Measurements from ENCODE around the gene DNPEP. TPM values are rescaled to one million over a fixed set of nuclear protein-coding genes. Genes with fewer than 3 reads are reported as not detected.

The DNPEP gene
- total RNA-seq, 1 donor: 24.9 TPM

DNA sequence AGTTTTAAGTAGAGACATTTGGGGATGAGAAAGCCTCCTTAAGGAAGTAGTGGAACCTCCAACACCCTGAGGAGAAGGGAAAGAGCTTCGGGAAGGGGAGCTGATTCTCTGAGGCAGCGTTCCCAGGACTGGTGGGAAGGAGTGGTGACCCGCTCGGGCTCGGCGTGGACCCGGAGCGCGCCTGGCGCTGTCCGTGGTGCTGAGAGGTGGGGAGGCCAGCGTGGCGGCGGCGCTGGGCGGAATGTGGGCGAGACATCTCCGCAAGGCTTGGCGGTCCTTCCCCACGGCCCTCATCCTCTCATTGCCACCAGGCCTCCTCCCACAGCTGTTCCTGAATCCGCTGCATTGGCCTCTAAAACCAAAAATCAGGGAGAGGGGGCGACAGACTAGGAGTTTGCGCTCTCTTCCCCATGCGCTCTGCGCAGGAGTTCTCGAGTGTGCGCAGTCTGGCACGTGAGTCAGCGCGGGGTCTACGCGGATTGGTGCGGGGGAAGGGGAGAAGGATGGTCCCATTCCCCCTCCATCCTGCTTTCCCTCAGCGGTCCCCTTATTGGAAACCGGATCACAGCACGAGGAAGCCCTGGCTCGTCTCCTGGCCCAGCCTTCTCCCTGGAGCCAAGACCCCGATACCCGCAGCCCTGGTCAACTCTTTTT lies 56.0 kb downstream of the DNPEP start:
- H3K4me1 ChIP-seq (ENCODE audit: insufficient read depth, low read length): no peaks in the 10 kb centered on the region
- H3K4me3 ChIP-seq (ENCODE audit: low read length): no peak overlapping the region
- no peaks in the 10 kb centered on the region for H3K9me3 ChIP-seq (ENCODE audit: low read depth, low read length)
- H3K27me3 ChIP-seq (ENCODE audit: insufficient read depth, low read length): peaks cover 66% of the 10 kb centered on the region

DNA sequence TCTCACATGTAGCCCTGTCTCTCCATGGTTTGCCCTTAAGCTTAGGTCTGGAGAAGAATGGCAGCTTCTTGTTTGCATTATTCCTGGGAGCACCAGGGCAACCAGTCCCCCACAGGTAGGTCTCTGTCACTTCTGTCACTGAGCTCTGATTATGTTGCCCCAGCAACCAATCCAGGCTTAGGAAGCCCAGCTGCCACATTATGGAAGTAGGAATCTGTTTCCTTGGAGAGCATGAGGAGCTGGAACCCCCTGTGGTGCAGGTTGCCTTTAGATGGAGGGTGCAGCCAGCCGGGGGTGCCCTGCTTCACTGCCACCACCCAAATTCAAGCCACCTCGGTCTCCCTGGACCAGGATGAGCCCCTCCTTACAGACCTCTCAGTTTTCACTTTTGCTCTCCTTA lies 60.0 kb downstream of the DNPEP start:
- peaks cover 37% of the 10 kb centered on the region for H3K27me3 ChIP-seq (ENCODE audit: insufficient read depth, low read length)
- H3K4me1 ChIP-seq (ENCODE audit: insufficient read depth, low read length): no peaks in the 10 kb centered on the region
- H3K4me3 ChIP-seq (ENCODE audit: low read length): no peak overlapping the region
- no peaks in the 10 kb centered on the region for H3K9me3 ChIP-seq (ENCODE audit: low read depth, low read length)

- Histone ChIP-seq H3K4me1 (ENCODE audit: insufficient read depth, low read length) (no peaks in the 10 kb centered on the region), H3K27me3 (ENCODE audit: insufficient read depth, low read length) (peaks cover 18% of the 10 kb centered on the region), H3K9me3 (ENCODE audit: low read depth, low read length) (no peaks in the 10 kb centered on the region), H3K4me3 (ENCODE audit: low read length) (no peak overlapping the region)
Observed at GRCh38 chr2:219325657-219326315, 61.9 kb downstream of the DNPEP start.

- Histone ChIP-seq H3K4me1 (ENCODE audit: insufficient read depth, low read length) (no peaks in the 10 kb centered on the region), H3K4me3 (ENCODE audit: low read length) (no peak overlapping the region), H3K9me3 (ENCODE audit: low read depth, low read length) (no peaks in the 10 kb centered on the region), H3K27me3 (ENCODE audit: insufficient read depth, low read length) (peaks cover 14% of the 10 kb centered on the region)
Observed at GRCh38 chr2:219325136-219325535, 62.6 kb downstream of the DNPEP start.

DNA sequence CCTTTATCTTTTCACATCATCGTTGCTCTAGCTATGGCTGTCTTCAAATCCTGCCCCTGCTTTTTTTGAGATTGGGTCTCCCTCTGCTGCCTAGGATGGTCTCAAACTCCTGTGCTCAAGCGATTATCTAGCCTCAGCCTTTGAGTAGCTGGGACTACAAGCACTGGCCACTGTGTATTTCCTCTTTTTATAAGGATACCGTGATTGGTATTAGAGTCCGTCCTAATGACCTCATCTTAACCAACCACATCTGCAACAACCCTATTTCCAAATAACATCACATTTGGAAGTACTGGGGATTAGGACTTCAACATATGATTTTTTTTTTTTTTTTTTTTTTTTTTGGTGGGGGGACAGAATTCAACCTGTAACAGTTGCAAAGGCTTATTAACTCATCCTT lies 64.3 kb downstream of the DNPEP start:
- no peak overlapping the region for H3K4me3 ChIP-seq (ENCODE audit: low read length)

More for the DNA sequence above, 64.3 kb downstream of the DNPEP start:
- H3K4me1 ChIP-seq (ENCODE audit: insufficient read depth, low read length): no peaks in the 10 kb centered on the region
- peaks cover 7% of the 10 kb centered on the region for H3K27me3 ChIP-seq (ENCODE audit: insufficient read depth, low read length)
- H3K9me3 ChIP-seq (ENCODE audit: low read depth, low read length): no peaks in the 10 kb centered on the region

Other genes starting within 250 kb of the DNPEP start
- 13.7 TPM for gene NHEJ1, start 227.1 kb downstream of the DNPEP start, total RNA-seq
- 0.31 TPM for gene SLC23A3, start 217.9 kb downstream of the DNPEP start, total RNA-seq
- 27.5 TPM for gene CNPPD1, start 211.0 kb downstream of the DNPEP start, total RNA-seq
- 64.0 TPM for gene RETREG2, start 209.6 kb downstream of the DNPEP start, total RNA-seq
- 41.6 TPM for gene ZFAND2B, start 181.1 kb downstream of the DNPEP start, total RNA-seq
- 1.3 TPM for gene ABCB6, start 169.0 kb downstream of the DNPEP start, total RNA-seq
- gene ATG9A, start 158.3 kb downstream of the DNPEP start, total RNA-seq: 30.3 TPM
- 45.4 TPM for gene ANKZF1, start 158.1 kb downstream of the DNPEP start, total RNA-seq
- gene GLB1L, start 142.5 kb downstream of the DNPEP start, total RNA-seq: 3.4 TPM
- gene STK16, start 142.4 kb downstream of the DNPEP start, total RNA-seq: 18.5 TPM
- not detected for gene TUBA4B, start 134.7 kb downstream of the DNPEP start, total RNA-seq
- 108 TPM for gene TUBA4A, start 134.0 kb downstream of the DNPEP start, total RNA-seq
- 57.5 TPM for gene DNAJB2, start 108.5 kb downstream of the DNPEP start, total RNA-seq
- gene PTPRN, start 78.5 kb downstream of the DNPEP start, total RNA-seq: 1.3 TPM
- not detected for gene RESP18, start 55.2 kb downstream of the DNPEP start, total RNA-seq
- 1.3 TPM for gene DES, start 30.5 kb upstream of the DNPEP start, total RNA-seq
- gene SPEG, start 46.9 kb upstream of the DNPEP start, total RNA-seq: 2.4 TPM
- 12.0 TPM for gene GMPPA, start 111.0 kb upstream of the DNPEP start, total RNA-seq
- not detected for gene ASIC4, start 126.6 kb upstream of the DNPEP start, total RNA-seq
- gene CHPF, start 155.9 kb upstream of the DNPEP start, total RNA-seq: 2.7 TPM
- gene TMEM198, start 156.1 kb upstream of the DNPEP start, total RNA-seq: not detected
- 0.52 TPM for gene OBSL1, start 183.6 kb upstream of the DNPEP start, total RNA-seq
- not detected for gene INHA, start 184.4 kb upstream of the DNPEP start, total RNA-seq
- 10.3 TPM for gene STK11IP, start 209.9 kb upstream of the DNPEP start, total RNA-seq
- gene SLC4A3, start 239.7 kb upstream of the DNPEP start, total RNA-seq: 0.10 TPM